Measurements from ENCODE around the gene CEMIP.

Gene CEMIP

GRCh38 chr15:80890341-80891005, 111.3 kb downstream of the CEMIP start:
- DNase-seq (ENCODE audit: low read depth), result no peak

- no peak for DNase-seq (ENCODE audit: low read depth)
Observed at GRCh38 chr15:80891006-80891405, 111.8 kb downstream of the CEMIP start.

- no peak for DNase-seq (ENCODE audit: low read depth)
Observed at GRCh38 chr15:80892414-80892813, 113.2 kb downstream of the CEMIP start.

DNA sequence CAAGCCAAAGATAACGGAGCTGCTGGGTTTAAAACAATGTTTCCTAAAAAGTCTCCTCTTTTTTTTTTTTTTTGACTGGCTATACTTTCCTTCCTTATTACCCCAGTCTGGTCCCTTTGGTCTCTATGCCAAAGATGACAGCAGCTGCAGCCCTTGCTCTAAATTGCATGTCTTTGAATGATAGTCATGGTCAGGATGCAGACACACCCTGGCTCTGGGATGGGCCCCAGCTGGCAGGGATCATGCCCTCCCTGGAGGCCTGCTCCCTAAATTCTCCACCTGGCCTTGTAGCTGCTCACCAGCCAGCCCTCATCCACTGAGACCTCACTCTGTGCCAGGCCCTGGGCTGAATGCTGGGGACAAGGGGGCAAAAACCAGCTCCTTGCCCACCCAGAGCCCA, 114.6 kb downstream of the CEMIP start:
- DNase-seq (ENCODE audit: low read depth), result no peak

DNA sequence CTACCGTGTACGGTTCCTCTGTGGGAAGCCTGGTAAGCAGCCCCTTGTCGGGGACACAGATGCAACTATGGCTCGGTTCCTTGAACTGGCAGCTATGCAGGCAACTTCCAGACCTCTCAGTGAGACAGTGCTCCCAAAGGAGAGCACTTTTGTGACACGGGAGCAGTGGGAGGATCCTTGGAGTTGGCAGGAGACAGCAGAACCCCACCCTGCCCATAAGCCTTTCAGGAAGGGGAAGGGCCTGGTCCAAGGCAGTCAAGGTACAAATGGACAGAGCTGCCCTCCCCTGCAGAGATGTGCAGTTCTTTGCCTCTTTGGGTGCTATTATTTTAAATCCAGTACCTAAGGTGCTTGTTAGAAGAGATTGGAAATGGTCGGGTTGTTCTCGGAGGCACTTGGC, 115.9 kb downstream of the CEMIP start:
- no peak for DNase-seq (ENCODE audit: low read depth)

DNA sequence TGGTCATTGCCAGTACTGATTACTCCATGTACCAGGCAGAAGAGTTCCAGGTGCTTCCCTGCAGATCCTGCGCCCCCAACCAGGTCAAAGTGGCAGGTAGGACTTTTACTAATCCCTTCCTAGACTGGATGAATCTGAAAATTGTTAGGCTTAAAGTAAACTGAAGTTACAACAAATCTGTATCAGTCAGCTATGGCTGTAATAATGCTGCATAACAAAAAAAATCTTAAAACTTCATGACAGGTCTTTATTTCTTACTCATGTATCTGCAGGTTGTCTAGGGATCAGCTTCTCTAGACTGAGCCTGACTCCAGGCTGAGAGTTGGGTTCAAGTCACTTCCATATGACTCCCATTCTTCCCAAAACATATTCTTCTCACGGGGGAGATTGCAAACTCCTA, 116.8 kb downstream of the CEMIP start:
- DNase-seq (ENCODE audit: low read depth), result no peak

GRCh38 chr15:80898040-80898439, 118.9 kb downstream of the CEMIP start:
- DNase-seq (ENCODE audit: low read depth), result no peak

- peak; percentile 29 for DNase-seq (ENCODE audit: low read depth)
Observed at GRCh38 chr15:80902298-80902801, 123.2 kb downstream of the CEMIP start.

DNA sequence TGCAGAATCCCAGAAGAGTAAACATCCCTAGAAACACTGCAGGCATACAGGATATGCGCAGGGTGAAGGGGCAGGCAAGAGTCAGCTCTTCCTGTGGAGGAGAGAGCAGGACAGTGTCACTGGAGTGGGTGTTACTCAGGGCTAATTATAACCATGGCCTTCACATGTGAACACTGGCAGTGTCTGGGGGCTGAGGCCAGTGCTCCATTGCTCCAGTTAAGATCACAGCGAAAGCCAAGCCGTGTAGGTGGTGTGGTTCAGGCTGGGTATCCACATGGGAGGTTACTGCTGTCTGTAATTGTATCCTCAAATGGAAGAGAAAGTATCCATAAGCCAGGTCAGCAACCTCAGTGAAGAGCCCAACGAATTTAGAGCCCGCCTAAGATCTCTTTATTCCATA, 125.8 kb downstream of the CEMIP start:
- DNase-seq (ENCODE audit: low read depth), result no peak

GRCh38 chr15:80906159-80906766, 127.1 kb downstream of the CEMIP start:
- DNase-seq (ENCODE audit: low read depth), result no peak

GRCh38 chr15:80911821-80912220, 132.7 kb downstream of the CEMIP start:
- DNase-seq (ENCODE audit: low read depth), result no peak

GRCh38 chr15:80912673-80913072, 133.5 kb downstream of the CEMIP start:
- DNase-seq (ENCODE audit: low read depth), result no peak

DNA sequence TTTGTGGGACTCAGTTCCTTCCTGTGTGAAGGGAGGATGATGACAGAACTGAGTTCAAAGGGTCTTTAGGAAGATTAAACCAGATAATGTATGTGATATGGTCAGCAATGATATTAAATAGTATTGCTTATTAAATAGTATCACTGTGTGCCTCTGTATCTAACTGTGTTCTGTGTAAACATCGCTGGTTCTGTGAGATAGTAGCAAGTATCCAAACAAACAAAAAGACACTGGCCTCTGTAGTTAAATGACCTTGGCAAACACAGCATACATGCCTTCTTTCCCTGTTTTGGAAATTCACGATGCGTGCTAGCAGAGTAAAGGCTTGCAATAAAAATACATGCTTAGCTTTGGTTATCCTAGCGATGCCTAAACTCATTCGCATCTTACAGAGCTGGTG, 134.4 kb downstream of the CEMIP start:
- DNase-seq (ENCODE audit: low read depth), result no peak

DNA sequence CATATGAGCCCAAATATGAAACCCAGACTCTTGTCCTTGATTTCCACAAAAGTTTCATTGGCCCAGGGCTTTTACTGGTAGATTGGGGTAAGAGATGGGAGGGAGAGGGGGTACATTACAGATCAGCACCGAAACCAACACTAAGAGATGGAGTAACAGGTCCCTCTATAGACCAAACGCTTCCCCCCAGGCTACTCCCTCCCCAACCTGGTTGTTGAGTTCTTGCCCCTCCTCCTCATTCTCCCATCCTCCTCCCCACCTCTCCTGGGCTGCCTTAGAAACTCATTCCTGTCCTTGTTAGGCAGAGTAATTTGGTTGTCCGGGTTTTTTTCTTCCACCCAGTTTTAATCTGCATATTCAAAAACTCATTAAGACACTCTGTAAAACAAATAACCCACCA, 136.3 kb downstream of the CEMIP start:
- DNase-seq (ENCODE audit: low read depth), result no peak

- DNase-seq (ENCODE audit: low read depth), result no peak
Observed at GRCh38 chr15:80916056-80916455, 136.9 kb downstream of the CEMIP start.

DNA sequence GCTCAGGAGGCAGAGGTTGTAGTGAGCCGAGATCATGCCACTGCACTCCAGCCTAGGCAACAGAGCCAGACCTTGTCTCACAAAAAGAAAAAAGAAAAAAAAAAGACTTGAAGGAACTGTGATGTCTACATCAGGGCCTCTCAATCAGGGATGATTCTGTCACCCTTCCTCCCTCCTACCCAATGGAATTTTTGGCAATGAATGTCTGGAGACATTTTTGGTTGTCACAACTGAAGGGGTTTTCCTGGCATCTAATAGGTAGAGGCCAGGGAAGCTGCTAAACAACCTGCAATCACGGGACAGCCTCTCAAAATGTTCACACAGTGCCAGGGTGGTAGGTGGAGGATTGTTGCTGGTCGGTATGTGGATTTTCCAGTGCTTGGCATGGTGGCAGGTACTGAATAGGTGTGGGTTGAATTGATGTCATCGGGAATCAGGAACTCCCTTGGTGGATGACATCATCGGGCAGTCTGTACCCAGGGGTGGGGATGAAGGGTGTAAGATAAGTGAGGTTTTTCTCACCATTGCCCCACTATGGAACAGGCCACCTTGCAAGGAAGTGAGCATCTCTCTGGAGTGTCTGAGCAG, 139.1 kb downstream of the CEMIP start:
- DNase-seq (ENCODE audit: low read depth), result no peak

DNA sequence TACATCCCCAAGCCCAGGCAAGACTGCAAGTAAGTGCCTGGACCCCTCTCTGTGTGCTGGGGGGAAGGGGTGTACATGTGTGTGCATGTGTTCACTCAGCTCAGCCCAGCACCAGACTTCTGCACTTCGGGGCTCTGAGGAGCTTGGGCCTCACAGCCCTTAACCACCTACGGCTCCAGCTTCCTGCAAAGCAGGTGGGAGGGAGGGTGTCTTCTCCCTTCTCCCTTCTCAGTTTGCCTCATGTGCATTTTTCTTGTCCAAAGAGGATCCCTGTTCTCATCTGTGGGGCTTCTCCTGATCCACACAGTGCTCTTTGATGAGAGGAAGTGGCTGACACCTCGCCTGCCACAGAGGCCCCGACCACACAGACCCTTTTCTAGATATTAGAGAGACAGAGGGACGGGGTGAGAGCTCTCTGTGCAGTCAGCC, 141.1 kb downstream of the CEMIP start:
- DNase-seq (ENCODE audit: low read depth), result no peak

- DNase-seq (ENCODE audit: low read depth), result no peak
Observed at GRCh38 chr15:80921736-80922410, 142.7 kb downstream of the CEMIP start.

- DNase-seq (ENCODE audit: low read depth), result no peak
Observed at GRCh38 chr15:80923668-80924067, 144.5 kb downstream of the CEMIP start.

GRCh38 chr15:80924278-80924677, 145.1 kb downstream of the CEMIP start:
- no peak for DNase-seq (ENCODE audit: low read depth)

- no peak for DNase-seq (ENCODE audit: low read depth)
Observed at GRCh38 chr15:80925597-80926059, 146.5 kb downstream of the CEMIP start.

GRCh38 chr15:80926126-80926525, 147.0 kb downstream of the CEMIP start:
- no peak for DNase-seq (ENCODE audit: low read depth)

GRCh38 chr15:80929225-80929624, 150.1 kb downstream of the CEMIP start:
- DNase-seq (ENCODE audit: low read depth), result no peak
